Measurements from ENCODE around the gene MAP1LC3B.
"Not testable (repeated sequence)": the region's sequence is repeated elsewhere in the genome, so short reads cannot be mapped to it uniquely, and the experiment has no call there.

DNA sequence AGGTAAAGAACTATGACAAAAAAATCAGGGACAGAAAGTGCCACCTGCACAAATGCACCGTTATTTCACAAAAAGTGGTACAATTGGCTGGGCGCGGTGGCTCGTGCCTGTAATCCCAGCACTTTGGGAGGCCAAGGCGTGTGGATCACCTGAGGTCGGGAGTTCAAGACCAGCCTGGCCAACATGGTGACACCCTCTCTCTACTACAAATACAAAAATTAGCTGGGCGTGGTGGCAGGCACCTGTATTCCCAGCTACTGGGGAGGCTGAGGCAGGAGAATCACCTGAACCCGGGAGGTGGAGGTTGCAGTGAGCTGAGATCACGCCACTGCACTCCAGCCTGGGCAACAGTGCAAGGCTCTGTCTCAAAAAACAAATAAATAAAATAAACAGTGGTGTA, 2.2 kb upstream of the MAP1LC3B start:
- not testable (repeated sequence) for TF ChIP-seq CTBP1 (IDR thresholded peaks at IDR 0.05; ENCODE audit: borderline replicate concordance); SUZ12 (IDR thresholded peaks at IDR 0.05); ZNF384 (IDR thresholded peaks at IDR 0.05); TARDBP (IDR thresholded peaks at IDR 0.05); FOXM1 (IDR thresholded peaks at IDR 0.05; ENCODE audit: borderline replicate concordance); LEF1 (IDR thresholded peaks at IDR 0.05; ENCODE audit: borderline replicate concordance); SP1 (IDR thresholded peaks at IDR 0.05); FOXA1 (IDR thresholded peaks at IDR 0.05); ELF4 (IDR thresholded peaks at IDR 0.05)
